HPDE6-E6E7 (cell line): Measurements from ENCODE around the gene ZFPM1.
"Not testable (repeated sequence)": the region's sequence is repeated elsewhere in the genome, so short reads cannot be mapped to it uniquely, and the experiment has no call there.

Experiments
- DNase-seq: peaks from one replicate; pipeline ENCODE4 v3.0.0; 2011; ENCODE audit warnings: missing footprints; ENCODE audit errors: extremely low spot score

Gene ZFPM1

DNA sequence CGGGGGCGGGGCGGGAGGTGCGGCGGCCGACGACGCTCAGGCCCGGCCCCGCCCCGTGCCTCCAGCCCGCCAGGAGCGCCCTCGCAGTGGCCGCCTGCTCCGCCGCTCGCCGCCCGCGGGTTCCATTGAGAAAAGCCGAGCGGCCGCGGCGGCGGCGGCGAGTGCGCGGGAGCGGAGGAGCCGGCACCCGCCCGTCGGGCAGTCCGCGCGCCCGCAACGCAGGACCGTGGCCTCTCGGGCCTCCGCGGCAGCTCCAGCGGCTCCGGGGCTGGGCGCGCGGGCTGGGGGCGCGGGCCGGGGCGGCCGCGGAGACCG lies at the start of gene ZFPM1:
TSS of gene ZFPM1 (plus strand) at position 64 of the 315 bp plus-strand sequence. CDS start 359 bp downstream, outside the sequence.
- DNase-seq: no peak

- peak; percentile 42 for DNase-seq
These were observed 49.1 kb upstream of the ZFPM1 start for GRCh38 chr16:88403794-88404581.

DNA sequence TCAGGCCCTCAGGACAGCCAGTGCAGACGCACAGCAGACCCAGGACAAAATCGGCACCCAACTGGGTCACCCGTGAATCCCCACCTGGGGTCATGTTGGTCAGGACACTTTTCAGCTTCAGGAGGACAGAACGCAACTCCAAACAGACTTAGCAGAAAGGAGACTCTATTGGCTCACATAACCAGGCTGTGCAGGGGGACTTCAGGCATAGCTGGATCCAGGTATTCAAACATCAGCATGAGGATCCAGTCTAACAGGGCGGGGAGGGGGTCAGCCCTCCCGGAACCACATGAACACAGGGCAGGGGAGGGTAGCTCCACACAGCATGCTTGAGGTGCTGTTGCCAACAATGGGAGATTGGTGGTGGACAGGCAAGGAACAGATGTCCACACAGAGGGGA lies 48.3 kb upstream of the ZFPM1 start:
- DNase-seq: no peak

GRCh38 chr16:88405216-88406060 lies 47.6 kb upstream of the ZFPM1 start:
- DNase-seq: no peak

- DNase-seq: no peak
These were observed 46.7 kb upstream of the ZFPM1 start for GRCh38 chr16:88406096-88407041.

DNA sequence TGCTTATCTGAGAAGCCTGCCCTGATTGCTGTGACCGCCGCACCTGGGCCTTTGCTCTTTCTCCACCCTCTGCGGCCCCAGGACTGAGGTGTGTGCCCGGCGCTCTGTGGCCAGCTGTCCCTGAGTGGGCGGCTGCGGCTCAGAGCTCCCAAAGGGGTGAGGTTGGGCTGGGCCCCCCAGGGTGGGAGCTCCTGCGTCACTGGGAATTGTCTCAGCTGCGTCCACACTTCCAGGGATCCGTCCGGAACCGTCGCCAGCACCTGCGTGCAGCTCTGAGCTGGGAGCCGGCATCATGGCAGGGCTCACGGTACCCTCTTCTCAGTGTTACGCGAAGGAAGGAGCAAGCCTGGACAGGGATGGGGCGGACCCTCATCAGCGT lies 46.0 kb upstream of the ZFPM1 start:
- no peak for DNase-seq

GRCh38 chr16:88407807-88408206 lies 45.3 kb upstream of the ZFPM1 start:
- DNase-seq: no peak

GRCh38 chr16:88408561-88409142 lies 44.4 kb upstream of the ZFPM1 start:
- no peak for DNase-seq

DNA sequence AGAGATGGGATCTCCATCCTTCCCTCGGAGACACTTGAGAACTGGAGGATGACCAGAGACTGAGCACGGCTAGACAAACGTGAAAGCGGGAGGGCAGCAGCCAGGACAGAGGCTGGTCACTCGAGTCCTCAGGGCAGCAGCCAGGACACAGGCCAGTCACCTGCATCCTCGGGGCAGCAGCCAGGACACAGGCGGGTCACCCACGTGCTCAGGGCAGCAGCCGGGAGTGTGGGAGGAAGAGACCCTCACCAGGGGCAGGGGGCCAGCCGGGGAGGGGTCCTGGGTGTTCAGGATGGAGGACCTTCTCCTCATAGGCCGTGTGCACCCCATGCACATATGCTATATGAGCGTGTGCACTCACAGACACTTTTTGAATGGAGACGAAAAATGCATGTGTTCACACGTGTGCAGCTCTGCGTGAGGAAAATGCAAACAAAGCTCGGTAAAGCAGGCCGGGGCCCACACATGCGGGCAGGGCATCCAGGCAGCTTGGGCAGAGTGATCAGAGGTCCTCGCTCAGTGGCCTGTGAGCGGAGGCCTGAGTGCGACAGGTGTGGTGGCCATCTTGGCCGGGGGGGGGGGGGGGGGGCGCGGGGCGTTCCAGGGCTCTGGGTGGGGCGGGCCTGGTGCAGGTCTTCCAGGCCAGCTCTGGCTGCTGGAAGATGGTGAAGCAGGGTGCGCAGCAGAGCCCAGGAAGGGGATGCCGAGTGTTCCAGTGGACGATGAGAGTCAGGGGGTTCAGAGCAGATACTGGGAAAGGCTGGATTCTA lies 43.6 kb upstream of the ZFPM1 start:
- no peak for DNase-seq

DNA sequence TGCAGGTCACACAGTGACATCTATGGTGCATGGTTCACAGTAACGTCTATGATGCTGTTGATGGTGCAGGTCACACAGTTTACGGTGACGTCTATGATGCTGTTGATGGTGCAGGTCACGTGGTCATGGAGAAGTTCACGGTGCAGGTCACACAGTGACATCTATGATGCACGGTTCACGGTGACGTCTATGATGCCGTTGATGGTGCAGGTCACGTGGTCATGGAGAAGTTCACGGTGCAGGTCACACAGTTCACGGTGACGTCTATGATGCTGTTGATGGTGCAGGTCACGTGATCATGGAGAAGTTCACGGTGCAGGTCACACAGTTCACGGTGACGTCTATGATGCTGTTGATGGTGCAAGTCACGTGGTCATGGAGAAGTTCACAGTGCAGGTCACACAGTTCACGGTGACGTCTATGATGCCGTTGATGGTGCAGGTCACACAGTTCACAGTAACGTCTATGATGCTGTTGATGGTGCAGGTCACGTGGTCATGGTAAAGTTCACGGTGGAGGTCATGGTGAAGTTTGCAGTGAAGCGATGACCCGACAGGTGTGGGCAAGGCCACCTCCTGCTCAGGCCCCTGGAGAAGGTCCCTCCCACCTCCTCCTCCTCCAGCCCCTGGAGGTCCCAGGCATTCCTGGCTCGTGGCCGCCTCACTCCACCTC lies 42.6 kb upstream of the ZFPM1 start:
- DNase-seq: not testable (repeated sequence)

GRCh38 chr16:88411951-88412576 lies 41.0 kb upstream of the ZFPM1 start:
- no peak for DNase-seq

- DNase-seq: no peak
These were observed 40.3 kb upstream of the ZFPM1 start for GRCh38 chr16:88412766-88413165.

GRCh38 chr16:88413231-88413630 lies 39.8 kb upstream of the ZFPM1 start:
- no peak for DNase-seq

DNA sequence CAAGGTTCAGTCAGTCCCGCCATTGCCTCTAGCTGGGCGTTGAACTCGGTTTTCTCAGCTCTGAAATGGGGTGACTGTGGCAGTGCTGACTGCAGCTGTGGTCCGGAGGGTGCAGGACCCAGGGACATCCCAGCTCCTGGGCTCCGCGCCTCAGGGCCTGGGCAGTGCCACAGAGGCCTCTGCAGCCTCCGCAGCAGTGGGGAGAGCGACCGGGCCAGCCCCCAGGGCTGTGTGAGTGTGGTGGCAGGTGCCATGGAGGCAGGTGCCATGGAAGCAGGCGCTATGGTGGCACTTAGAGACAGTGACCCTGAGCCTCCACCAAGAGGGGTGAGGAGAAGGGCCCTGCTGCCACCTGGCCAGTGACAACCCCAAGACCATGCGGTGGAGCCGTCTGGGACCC lies 39.4 kb upstream of the ZFPM1 start:
- DNase-seq: no peak

- no peak for DNase-seq
These were observed 38.3 kb upstream of the ZFPM1 start for GRCh38 chr16:88414521-88415380.

GRCh38 chr16:88415381-88415705 lies 37.7 kb upstream of the ZFPM1 start:
- no peak for DNase-seq

GRCh38 chr16:88415713-88416323 lies 37.3 kb upstream of the ZFPM1 start:
- DNase-seq: no peak

GRCh38 chr16:88416686-88417085 lies 36.4 kb upstream of the ZFPM1 start:
- DNase-seq: no peak
